GOT3 (cell line): ENCODE measurements around the gene LRRIQ4.

Experiments used
- DNase-seq: peaks from one replicate; lab custom pipeline; 2025; ENCODE audit warnings: mixed read lengths; lab: John Stamatoyannopoulos, UW

The LRRIQ4 gene

GRCh38 chr3:169855514-169855913 is 42.8 kb downstream of the LRRIQ4 start:
- DNase-seq = no peak

DNA sequence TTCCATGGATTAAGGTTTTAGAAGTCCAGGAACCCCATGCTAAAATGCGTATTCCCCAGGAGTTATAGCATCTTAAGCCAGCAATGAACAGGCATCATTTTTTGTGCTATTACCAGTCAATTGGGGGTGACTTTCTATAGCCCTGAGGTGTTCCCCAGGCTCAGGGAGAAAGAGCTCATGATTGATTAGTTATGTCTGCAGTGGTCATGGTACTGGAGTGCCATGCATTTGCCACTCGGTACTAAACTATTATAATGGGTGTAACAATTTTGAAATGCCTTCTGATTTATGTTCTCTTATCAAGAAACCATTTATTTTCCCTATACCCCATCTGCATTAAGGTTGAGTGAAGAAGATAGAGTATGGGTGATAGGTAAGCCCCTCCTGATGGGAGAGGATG is 45.1 kb downstream of the LRRIQ4 start:
- no peak for DNase-seq

- DNase-seq = no peak
Observed at GRCh38 chr3:169861871-169862270, 49.2 kb downstream of the LRRIQ4 start.

GRCh38 chr3:169863458-169863899 is 50.8 kb downstream of the LRRIQ4 start:
- no peak for DNase-seq

- no peak for DNase-seq
Observed at GRCh38 chr3:169864270-169864669, 51.6 kb downstream of the LRRIQ4 start.

DNA sequence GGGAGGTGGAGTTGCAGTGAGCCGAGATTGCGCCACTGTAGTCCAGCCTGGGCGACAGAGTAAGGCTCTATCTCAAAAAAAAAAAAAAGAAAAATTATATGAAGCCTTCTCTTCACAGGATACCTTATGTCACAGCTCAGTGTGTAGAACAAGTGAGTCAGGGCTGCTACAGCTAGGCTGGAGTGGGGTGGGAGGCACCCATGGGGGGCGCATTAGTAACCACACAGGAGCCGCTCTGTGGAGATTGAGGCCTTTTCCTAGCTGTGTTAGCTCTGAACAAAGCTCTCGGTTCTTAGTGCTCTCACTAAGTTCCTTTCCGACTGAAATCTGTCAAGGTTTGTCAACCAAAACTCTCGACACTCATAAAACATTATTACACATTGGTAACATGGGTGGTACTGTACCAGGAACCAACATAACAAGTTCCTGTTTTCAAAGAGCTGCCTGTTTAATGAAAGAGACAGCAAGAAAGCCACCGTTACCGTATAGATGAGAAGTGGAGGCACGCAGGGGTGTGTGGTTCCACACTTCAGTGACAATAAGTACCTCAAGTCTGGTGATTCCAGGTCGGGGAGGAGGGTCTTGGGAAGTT is 52.6 kb downstream of the LRRIQ4 start:
- DNase-seq = no peak

DNA sequence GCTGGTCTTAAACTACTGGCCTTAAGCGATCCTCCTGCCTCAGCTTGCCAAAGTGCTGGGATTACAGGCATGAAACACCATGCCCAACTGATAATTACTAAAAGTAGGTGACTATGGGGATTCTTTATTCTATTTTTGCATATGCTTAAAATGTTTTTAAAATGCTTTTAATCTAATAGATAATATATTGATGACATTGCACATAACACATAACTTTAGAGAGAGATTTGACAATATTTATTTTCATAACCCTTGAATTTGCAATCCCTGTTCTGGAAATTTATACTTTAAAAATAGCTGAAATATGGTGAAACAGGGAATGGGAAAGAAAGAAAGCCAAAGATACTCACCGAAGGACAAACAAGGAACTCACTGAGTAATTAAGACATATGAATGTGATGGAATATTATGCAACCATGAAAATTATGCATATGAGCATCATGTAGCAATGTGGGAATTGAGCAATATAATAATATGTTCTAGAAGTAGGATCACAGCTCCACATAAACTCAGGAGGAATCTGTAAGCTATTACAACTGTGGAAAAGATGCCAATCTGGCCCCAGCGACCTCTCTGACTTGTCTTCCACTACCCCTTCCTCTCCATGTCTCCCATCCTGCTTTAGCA is 55.0 kb downstream of the LRRIQ4 start:
- no peak for DNase-seq

DNA sequence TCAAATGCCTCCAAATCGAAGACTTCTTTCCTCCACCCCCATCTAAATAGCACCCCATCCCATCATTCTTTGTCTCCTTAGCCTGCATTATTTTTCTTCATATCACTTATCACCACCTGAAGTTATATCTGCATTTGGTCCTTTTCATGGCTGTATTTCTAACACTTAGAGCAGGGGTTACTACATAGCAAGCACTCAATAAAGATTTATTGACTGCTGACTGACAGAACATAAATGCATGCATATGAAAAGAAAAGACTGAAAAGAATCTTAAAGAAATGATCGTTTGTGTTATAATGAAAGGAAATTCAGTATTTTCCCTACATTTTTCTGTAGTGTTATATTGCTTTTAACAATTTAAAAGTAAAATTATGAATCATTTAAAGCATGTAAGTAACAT is 55.7 kb downstream of the LRRIQ4 start:
- no peak for DNase-seq

DNA sequence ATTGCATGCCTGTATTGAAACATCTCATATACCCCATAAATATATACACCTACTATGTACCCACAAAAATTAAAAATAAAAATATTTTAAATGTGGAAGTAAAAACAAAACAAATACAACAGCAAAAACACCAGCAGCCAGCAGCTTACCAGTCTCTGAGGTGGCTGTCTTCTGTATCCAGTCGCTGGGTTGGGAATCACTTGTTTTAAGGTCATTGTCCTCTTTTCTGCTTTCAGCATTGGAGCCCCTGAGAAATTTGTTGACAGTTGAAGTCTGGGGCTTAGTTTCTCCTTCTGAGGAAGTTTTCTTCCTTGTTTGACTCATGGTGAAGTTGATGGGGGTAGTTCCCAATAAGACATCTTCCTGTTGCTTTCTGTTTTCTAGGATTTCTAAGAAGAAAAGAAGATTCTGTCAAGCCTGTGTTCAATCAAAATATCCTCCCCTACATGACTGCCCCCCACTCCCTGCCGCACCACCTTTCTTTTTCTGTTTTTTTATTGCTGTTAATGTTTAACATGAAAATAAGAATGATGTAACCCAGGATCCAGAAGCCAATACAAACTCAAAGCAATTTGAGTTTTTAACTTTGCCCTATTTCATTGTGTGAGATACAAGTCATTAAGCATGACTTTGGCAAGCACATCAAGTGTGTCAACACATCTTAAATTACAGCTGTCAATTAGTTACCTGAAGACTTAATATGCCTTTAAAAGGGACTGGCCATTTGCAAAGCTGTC is 57.0 kb downstream of the LRRIQ4 start, which contains the start of gene LRRC31:
LRRC31 (minus strand) TSS at position 452 of the 737 bp plus-strand sequence; CDS start at position 324, 128 bp downstream.
- no peak for DNase-seq

- DNase-seq = no peak
Observed at GRCh38 chr3:169871129-169871886, 58.6 kb downstream of the LRRIQ4 start.

DNA sequence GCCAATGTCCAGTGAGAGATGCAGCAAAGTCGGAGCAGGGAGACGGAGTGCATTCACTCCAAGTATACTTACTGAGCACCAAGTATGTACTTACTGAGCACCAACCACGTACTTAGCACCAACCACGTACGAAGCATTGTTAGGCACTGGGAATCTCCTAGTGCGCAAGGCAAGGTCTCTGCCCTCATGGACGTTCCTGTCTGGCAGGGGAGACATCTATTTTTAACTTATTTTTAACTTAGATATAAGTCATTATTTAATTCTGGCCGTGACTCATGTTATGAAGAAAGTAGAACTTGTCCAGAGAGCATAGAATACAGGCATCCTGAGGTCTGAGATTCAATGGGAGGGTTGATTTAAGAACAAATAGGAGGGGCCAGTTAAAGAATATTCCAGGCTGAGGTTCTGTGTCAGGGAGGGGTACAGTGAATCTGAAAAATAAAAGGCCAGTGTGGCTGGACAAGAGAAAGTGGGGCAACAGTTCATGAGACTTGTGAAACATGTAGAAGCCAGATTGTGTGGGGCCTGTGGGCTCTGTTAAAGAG is 66.4 kb downstream of the LRRIQ4 start:
- no peak for DNase-seq

DNA sequence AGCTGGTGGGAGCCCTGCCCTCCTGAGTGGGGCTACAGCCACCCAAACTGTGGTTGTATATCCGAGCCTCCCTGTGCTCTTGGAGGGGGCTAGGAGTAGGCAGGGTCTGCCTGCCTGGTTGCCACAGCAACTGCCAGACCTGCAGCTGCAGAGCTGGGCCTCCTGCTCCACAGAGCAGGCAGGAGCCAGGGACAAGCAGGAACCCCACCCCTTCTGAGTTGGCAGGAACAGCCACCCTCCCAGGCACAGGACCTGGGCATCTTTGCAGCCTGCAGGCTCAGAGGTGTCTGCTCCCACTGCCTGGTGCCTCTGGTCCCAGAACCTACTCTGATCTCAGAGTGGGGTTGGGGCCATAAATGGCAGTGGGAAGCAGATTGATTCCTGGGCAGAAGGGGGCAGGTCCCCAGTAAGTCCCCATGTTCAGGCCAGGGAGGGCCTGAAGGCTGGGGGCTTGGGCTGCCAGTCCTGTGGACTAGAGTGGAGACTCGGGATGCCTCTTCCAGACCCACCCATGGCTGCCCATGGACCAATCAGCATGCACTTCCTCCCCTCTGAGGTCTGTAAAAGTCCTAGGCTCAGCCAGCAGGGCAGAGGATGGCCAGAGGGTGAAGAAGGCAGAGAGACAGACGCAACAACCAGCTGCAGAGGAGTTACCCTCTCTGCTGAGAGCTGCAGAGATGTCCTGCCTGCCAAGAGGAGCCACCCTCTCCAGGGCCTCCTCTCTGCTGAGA is 67.3 kb downstream of the LRRIQ4 start:
- no peak for DNase-seq

GRCh38 chr3:169880576-169881250 is 68.0 kb downstream of the LRRIQ4 start:
- DNase-seq = no peak

- peak; percentile 30 for DNase-seq
Observed at GRCh38 chr3:169886671-169887070, 74.0 kb downstream of the LRRIQ4 start.
